Endothelial cell (in vitro differentiated cells): ENCODE results near the gene SENP8. TPM values are rescaled to one million over a fixed set of nuclear protein-coding genes. Genes with fewer than 3 reads are reported as not detected.
"Not testable (repeated sequence)": the region's sequence is repeated elsewhere in the genome, so short reads cannot be mapped to it uniquely, and the experiment has no call there.

Experiments
- DNase-seq: peaks from one replicate; pipeline ENCODE4 v3.0.0; 2021; ENCODE audit warnings: low spot score
- H3K27ac Mint-ChIP-seq: one replicate; pipeline ENCODE4 v1.8.0; 2021; ENCODE audit warnings: mixed read lengths, inconsistent platforms; ENCODE audit not compliant: unreplicated experiment
- H3K27me3 Mint-ChIP-seq: one replicate; pipeline ENCODE4 v1.8.0; 2021; ENCODE audit warnings: mild to moderate bottlenecking, moderate library complexity, mixed read lengths, inconsistent platforms; ENCODE audit not compliant: unreplicated experiment
- H3K36me3 Mint-ChIP-seq: one replicate; pipeline ENCODE4 v1.8.0; 2021; ENCODE audit warnings: mild to moderate bottlenecking, low read depth, mixed read lengths, inconsistent platforms; ENCODE audit not compliant: unreplicated experiment
- H3K4me1 Mint-ChIP-seq: one replicate; pipeline ENCODE4 v1.8.0; 2021; ENCODE audit warnings: mild to moderate bottlenecking, mixed read lengths, inconsistent platforms; ENCODE audit not compliant: unreplicated experiment
- H3K4me3 Mint-ChIP-seq: one replicate; pipeline ENCODE4 v1.8.0; 2021; ENCODE audit warnings: mild to moderate bottlenecking, mixed read lengths, inconsistent platforms; ENCODE audit not compliant: unreplicated experiment
- H3K9me3 Mint-ChIP-seq: one replicate; pipeline ENCODE4 v1.8.0; 2021; ENCODE audit warnings: mixed read lengths, inconsistent platforms; ENCODE audit not compliant: unreplicated experiment
- total RNA-seq: library from RNA; stranded (reverse); fragmentation: NEBNext Ultra II Directional; extraction: Animal tissue kit (Norgen Biotek cat#: 25700); gene quantifications from one replicate; pipeline ENCODE4 v1.2.1, GENCODE V29; 2021; ENCODE audit not compliant: unreplicated experiment
- TF ChIP-seq, protein P1 (sequence below): fragments of 200-600 bp; sonication (generic); IDR thresholded peaks from one replicate; pipeline ENCODE4 v1.5.0; 2021; ENCODE audit warnings: antibody characterized with exemption; ENCODE audit not compliant: unreplicated experiment

The SENP8 gene
- total RNA-seq, 1 donor from 2014 or later, result 4.1 TPM

GRCh38 chr15:72169921-72170611 lies 51.9 kb downstream of the SENP8 start:
- Mint-ChIP-seq H3K36me3 (no peaks in the 10 kb centered on the region), H3K4me1 (peaks cover 17% of the 10 kb centered on the region), H3K27ac (no peak overlapping the region), H3K27me3 (peaks cover 1% of the 10 kb centered on the region), H3K4me3 (no peak overlapping the region), H3K9me3 (no peaks in the 10 kb centered on the region)
- TF ChIP-seq, protein P1, sequence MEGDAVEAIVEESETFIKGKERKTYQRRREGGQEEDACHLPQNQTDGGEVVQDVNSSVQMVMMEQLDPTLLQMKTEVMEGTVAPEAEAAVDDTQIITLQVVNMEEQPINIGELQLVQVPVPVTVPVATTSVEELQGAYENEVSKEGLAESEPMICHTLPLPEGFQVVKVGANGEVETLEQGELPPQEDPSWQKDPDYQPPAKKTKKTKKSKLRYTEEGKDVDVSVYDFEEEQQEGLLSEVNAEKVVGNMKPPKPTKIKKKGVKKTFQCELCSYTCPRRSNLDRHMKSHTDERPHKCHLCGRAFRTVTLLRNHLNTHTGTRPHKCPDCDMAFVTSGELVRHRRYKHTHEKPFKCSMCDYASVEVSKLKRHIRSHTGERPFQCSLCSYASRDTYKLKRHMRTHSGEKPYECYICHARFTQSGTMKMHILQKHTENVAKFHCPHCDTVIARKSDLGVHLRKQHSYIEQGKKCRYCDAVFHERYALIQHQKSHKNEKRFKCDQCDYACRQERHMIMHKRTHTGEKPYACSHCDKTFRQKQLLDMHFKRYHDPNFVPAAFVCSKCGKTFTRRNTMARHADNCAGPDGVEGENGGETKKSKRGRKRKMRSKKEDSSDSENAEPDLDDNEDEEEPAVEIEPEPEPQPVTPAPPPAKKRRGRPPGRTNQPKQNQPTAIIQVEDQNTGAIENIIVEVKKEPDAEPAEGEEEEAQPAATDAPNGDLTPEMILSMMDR, result no peak
- no peak for DNase-seq

DNA sequence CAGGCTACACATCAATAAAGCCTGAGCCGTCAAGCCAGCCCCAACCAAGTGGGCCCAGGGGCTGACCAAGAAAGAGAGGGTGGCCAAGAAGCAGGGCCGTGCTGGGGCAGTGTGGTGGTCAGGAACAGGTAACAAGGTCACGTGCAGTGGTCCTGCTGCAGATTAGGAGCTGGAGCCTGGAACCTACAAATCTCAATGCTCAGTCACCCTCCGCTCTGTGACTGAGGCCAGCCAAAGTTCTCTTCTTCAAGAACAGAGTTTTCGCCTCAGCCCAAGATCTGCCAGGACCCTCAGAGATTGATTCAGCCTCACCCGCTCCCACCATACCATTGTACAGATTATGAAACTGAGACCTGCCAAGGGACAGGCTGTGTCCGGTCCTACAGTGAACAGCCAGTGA lies 52.5 kb downstream of the SENP8 start:
- TF ChIP-seq, protein P1, result no peak
- Mint-ChIP-seq H3K9me3 (no peaks in the 10 kb centered on the region), H3K4me1 (peaks cover 17% of the 10 kb centered on the region), H3K27me3 (peaks cover 2% of the 10 kb centered on the region), H3K36me3 (no peaks in the 10 kb centered on the region), H3K27ac (no peak overlapping the region), H3K4me3 (no peak overlapping the region)
- no peak for DNase-seq

DNA sequence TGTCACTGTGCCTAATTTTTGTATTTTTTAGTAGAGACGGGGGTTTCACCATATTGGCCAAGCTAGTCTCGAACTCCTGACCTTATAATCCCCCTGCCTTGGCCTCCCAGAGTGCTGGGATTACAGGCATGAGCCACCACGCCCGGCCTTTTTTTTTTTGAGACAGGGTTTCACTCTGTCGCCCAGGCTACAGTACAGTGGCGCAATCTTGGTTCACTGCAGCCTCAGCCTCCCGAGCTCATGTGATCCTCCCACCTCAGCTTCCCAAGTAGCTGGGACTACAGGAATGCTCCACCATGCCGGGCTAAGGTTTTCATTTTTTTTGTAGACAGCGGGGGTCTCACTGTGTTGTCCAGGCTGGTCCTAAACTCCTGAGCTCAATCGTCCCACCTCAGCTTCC lies 53.8 kb downstream of the SENP8 start:
- DNase-seq, H3K36me3 Mint-ChIP-seq, H3K27ac Mint-ChIP-seq, H3K9me3 Mint-ChIP-seq, H3K27me3 Mint-ChIP-seq, H3K4me3 Mint-ChIP-seq: not testable (repeated sequence)
- H3K4me1 Mint-ChIP-seq, result peaks cover 17% of the 10 kb centered on the region

- Mint-ChIP-seq H3K9me3 (no peaks in the 10 kb centered on the region), H3K27ac (no peak overlapping the region), H3K27me3 (peaks cover 2% of the 10 kb centered on the region), H3K4me3 (no peak overlapping the region), H3K36me3 (no peaks in the 10 kb centered on the region), H3K4me1 (peaks cover 13% of the 10 kb centered on the region)
- no peak for DNase-seq
- TF ChIP-seq, protein P1, result no peak
Observed at GRCh38 chr15:72172796-72173195, 54.6 kb downstream of the SENP8 start.

DNA sequence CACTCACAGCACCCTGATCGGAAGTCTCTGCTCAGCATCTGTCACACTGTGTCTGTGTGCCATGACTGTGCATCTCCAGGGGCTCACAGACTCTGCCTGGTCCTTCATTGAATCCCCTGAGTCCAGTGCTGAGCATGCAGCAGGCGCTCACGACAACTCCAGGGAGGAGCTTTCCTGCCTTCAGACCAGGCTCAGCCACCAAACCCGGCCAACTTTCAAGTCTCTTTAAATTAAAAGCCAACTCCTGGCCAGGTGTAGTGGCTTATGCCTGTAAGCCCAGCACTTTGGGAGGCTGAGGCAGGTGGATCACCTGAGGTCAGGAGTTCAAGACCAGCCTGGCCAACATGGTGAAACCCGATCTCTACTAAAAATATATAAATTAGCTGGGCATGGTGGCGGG lies 55.2 kb downstream of the SENP8 start:
- H3K4me3 Mint-ChIP-seq, result no peak overlapping the region
- H3K36me3 Mint-ChIP-seq, result no peaks in the 10 kb centered on the region
- peaks cover 7% of the 10 kb centered on the region for H3K4me1 Mint-ChIP-seq
- H3K27me3 Mint-ChIP-seq, result peaks cover 2% of the 10 kb centered on the region
- TF ChIP-seq, protein P1, result no peak
- no peaks in the 10 kb centered on the region for H3K9me3 Mint-ChIP-seq
- no peak for DNase-seq
- H3K27ac Mint-ChIP-seq, result no peak overlapping the region
